ENCODE measurements around the gene CDH22. TPM values are rescaled to one million over a fixed set of nuclear protein-coding genes. Genes with fewer than 3 reads are reported as not detected.

CDH22 gene
- total RNA-seq, 1 experiment from 2014 or later, result not detected

- no peak overlapping the region for H3K27ac ChIP-seq (ENCODE audit: low read depth, low read length, poor library complexity, severe bottlenecking)
- no peaks in the 10 kb centered on the region for H3K36me3 ChIP-seq (ENCODE audit: insufficient read depth, low read length, poor library complexity, severe bottlenecking)
- no TSS peak for BruUV-seq (replicated peaks)
- H3K4me3 ChIP-seq (ENCODE audit: low read depth, low read length, poor library complexity, severe bottlenecking), result no peak overlapping the region
- no peaks in the 10 kb centered on the region for H3K9me3 ChIP-seq (ENCODE audit: low read depth, low read length, poor library complexity, severe bottlenecking)
- no peak for DNase-seq (ENCODE audit: low spot score)
- ChIA-PET POLR2A (ENCODE audit: low non-redundant PET) (no interaction called here), CTCF (no interaction called here)
- peaks cover 28% of the 10 kb centered on the region for H3K27me3 ChIP-seq (replicated peaks; ENCODE audit: insufficient read depth, low read depth, low read length, poor library complexity)
- H3K4me1 ChIP-seq (ENCODE audit: insufficient read depth, low read length, poor library complexity, severe bottlenecking), result no peaks in the 10 kb centered on the region
- no peak for TF ChIP-seq EZH2 (IDR thresholded peaks at IDR 0.05; ENCODE audit: borderline replicate concordance, low read depth, low read length, poor library complexity, severe bottlenecking)
- TF ChIP-seq CTCF (conservative IDR thresholded peaks at IDR 0.05; ENCODE audit: low read depth, low read length), result no peak
- intact Hi-C loops (cut with micrococcal nuclease; ENCODE audit: unreplicated experiment), result loop anchor here (10.0 kb wide), 1 partner anchor 105 kb away; no protein-coding TSS in a partner anchor
These were observed 68.2 kb downstream of the CDH22 start for GRCh38 chr20:46240065-46240464.

- intact Hi-C loops (cut with micrococcal nuclease; ENCODE audit: unreplicated experiment), result no loop called here
- no TSS peak for BruUV-seq (replicated peaks)
- ChIA-PET CTCF (no interaction called here), POLR2A (ENCODE audit: low non-redundant PET) (no interaction called here)
- H3K9me3 ChIP-seq (ENCODE audit: low read depth, low read length, poor library complexity, severe bottlenecking), result no peaks in the 10 kb centered on the region
- H3K27me3 ChIP-seq (replicated peaks; ENCODE audit: insufficient read depth, low read depth, low read length, poor library complexity), result peaks cover 19% of the 10 kb centered on the region
- H3K36me3 ChIP-seq (ENCODE audit: insufficient read depth, low read length, poor library complexity, severe bottlenecking), result no peaks in the 10 kb centered on the region
- no peak for TF ChIP-seq EZH2 (IDR thresholded peaks at IDR 0.05; ENCODE audit: borderline replicate concordance, low read depth, low read length, poor library complexity, severe bottlenecking)
- TF ChIP-seq CTCF (conservative IDR thresholded peaks at IDR 0.05; ENCODE audit: low read depth, low read length), result no peak
- DNase-seq (ENCODE audit: low spot score), result no peak
- no peak overlapping the region for H3K27ac ChIP-seq (ENCODE audit: low read depth, low read length, poor library complexity, severe bottlenecking)
- H3K4me1 ChIP-seq (ENCODE audit: insufficient read depth, low read length, poor library complexity, severe bottlenecking), result no peaks in the 10 kb centered on the region
- no peak overlapping the region for H3K4me3 ChIP-seq (ENCODE audit: low read depth, low read length, poor library complexity, severe bottlenecking)
These were observed 70.6 kb downstream of the CDH22 start for GRCh38 chr20:46237736-46238135.

- intact Hi-C loops (cut with micrococcal nuclease; ENCODE audit: unreplicated experiment), result no loop called here
- CTCF ChIA-PET, result no interaction called here
- no TSS peak for BruUV-seq (replicated peaks)
- no peak overlapping the region for H3K27ac ChIP-seq (ENCODE audit: low read depth, low read length, poor library complexity, severe bottlenecking)
- no peaks in the 10 kb centered on the region for H3K36me3 ChIP-seq (ENCODE audit: insufficient read depth, low read length, poor library complexity, severe bottlenecking)
- no peaks in the 10 kb centered on the region for H3K9me3 ChIP-seq (ENCODE audit: low read depth, low read length, poor library complexity, severe bottlenecking)
- H3K4me3 ChIP-seq (ENCODE audit: low read depth, low read length, poor library complexity, severe bottlenecking), result no peak overlapping the region
- no peaks in the 10 kb centered on the region for H3K4me1 ChIP-seq (ENCODE audit: insufficient read depth, low read length, poor library complexity, severe bottlenecking)
- DNase-seq (ENCODE audit: low spot score), result no peak
- POLR2A ChIA-PET (ENCODE audit: low non-redundant PET), result no interaction called here
- TF ChIP-seq CTCF (conservative IDR thresholded peaks at IDR 0.05; ENCODE audit: low read depth, low read length), result no peak
- TF ChIP-seq EZH2 (IDR thresholded peaks at IDR 0.05; ENCODE audit: borderline replicate concordance, low read depth, low read length, poor library complexity, severe bottlenecking), result no peak
- H3K27me3 ChIP-seq (replicated peaks; ENCODE audit: insufficient read depth, low read depth, low read length, poor library complexity), result peaks cover 19% of the 10 kb centered on the region
These were observed 71.1 kb downstream of the CDH22 start for GRCh38 chr20:46237227-46237626.

Data from A673 (cell line).